Activated T-helper 1 cell treated with anti-CD3 and anti-CD28 coated beads, Interleukin-12 subunit alpha, Interleukin-12 subunit beta, Interleukin-2, Interleukin-4 antibody, amounts not matched to agents 30 ng/mL and 10 ng/mL and 1 ng/mL, durations not matched to agents 14 hours and 24 hours and 36 hours (primary cell): ENCODE results near the gene LGALS3. TPM values are rescaled to one million over a fixed set of nuclear protein-coding genes. Genes with fewer than 3 reads are reported as not detected.

Experiments
- DNase-seq: peaks from one replicate; pipeline ENCODE4 v3.0.0; 2021; ENCODE audit warnings: low spot score
- H3K27ac Mint-ChIP-seq: one replicate; pipeline ENCODE4 v1.8.0; 2021; ENCODE audit warnings: mild to moderate bottlenecking, mixed read lengths
- H3K27me3 Mint-ChIP-seq: one replicate; pipeline ENCODE4 v1.8.0; 2022; ENCODE audit warnings: mild to moderate bottlenecking, moderate library complexity, mixed read lengths; ENCODE audit not compliant: insufficient read depth
- H3K36me3 Mint-ChIP-seq: one replicate; pipeline ENCODE4 v1.8.0; 2021; ENCODE audit warnings: low read depth, mixed read lengths
- H3K4me1 Mint-ChIP-seq: one replicate; pipeline ENCODE4 v1.8.0; 2021; ENCODE audit warnings: low read depth, mixed read lengths
- H3K4me3 Mint-ChIP-seq: one replicate; pipeline ENCODE4 v1.8.0; 2021; ENCODE audit warnings: mild to moderate bottlenecking, moderate library complexity, mixed read lengths
- H3K9me3 Mint-ChIP-seq: one replicate; pipeline ENCODE4 v1.8.0; 2021; ENCODE audit warnings: mixed read lengths
- intact Hi-C: fragments of 100-400 bp; cut with micrococcal nuclease; formaldehyde crosslinking; loops from one replicate; pipeline ENCODE4 v1.15.1; 2024
- total RNA-seq: library from RNA; stranded (reverse); gene quantifications from 2 replicates; pipeline ENCODE4 v1.2.3, GENCODE V29; 2022

The LGALS3 gene
- total RNA-seq, 1 donor from 2014 or later = 10.4 TPM

GRCh38 chr14:55127460-55127951, 1.5 kb upstream of the LGALS3 start:
- DNase-seq = no peak
- H3K4me1 Mint-ChIP-seq = peaks cover 26% of the 10 kb centered on the region
- peaks cover 5% of the 10 kb centered on the region for H3K36me3 Mint-ChIP-seq
- no peak overlapping the region for H3K27ac Mint-ChIP-seq
- intact Hi-C loops = no loop called here
- H3K27me3 Mint-ChIP-seq = peaks cover 32% of the 10 kb centered on the region
- H3K4me3 Mint-ChIP-seq = no peak overlapping the region
- no peaks in the 10 kb centered on the region for H3K9me3 Mint-ChIP-seq

GRCh38 chr14:55128386-55129085, 516 bp upstream of the LGALS3 start:
- Mint-ChIP-seq H3K27me3 (peaks cover 32% of the 10 kb centered on the region), H3K36me3 (peaks cover 5% of the 10 kb centered on the region), H3K9me3 (no peaks in the 10 kb centered on the region), H3K27ac (peak overlapping the region; percentile 37), H3K4me3 (peak overlapping the region; percentile 84), H3K4me1 (peaks cover 26% of the 10 kb centered on the region)
- intact Hi-C loops = loop anchor here (1.0 kb wide), 2 partner anchors 26 to 39 kb away; no protein-coding TSS in a partner anchor
- no peak for DNase-seq

DNA sequence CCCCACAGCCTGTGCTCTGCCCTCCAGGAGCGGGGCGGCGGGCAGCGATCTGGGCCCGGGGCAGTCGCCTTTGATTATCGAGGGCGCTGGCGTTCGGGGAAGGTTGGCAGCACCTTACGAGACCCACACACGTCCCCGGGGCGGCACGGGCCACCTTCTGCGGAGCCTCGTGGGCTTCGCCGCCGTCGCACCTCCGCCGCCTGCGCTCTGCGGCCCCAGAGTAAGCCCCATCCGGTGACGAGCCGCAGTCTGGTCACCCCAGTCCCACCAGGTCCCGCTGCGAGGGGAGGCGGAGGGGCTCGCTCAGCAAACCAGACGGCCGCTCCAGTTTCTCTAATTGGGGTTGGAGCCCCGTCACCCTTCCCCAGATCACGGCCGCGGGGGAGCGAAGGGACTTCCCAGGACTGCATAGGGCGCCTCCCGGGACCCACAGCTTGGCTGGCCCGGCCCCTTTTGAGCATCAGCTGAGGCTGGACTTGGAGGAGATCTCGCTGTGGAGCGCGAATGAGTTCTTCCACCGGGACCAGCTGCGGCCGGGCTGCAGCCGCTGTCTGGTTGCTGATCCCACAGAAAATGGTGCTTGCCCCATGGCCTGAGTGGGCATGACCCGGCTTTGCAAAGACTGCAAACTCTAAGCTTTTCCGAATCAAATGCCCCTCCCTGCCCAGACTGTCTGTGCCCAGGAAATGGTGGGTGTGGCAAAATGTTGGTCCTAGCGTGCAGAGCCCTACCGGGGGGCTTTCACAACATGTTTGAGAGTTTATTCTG, 560 bp downstream of the LGALS3 start:
- DNase-seq = peak; percentile 32
- intact Hi-C loops = loop anchor here (1.0 kb wide), 2 partner anchors 27 to 40 kb away; no protein-coding TSS in a partner anchor
- Mint-ChIP-seq H3K27me3 (peaks cover 32% of the 10 kb centered on the region), H3K27ac (peak overlapping the region; percentile 70), H3K4me1 (peaks cover 26% of the 10 kb centered on the region), H3K36me3 (peaks cover 5% of the 10 kb centered on the region), H3K9me3 (no peaks in the 10 kb centered on the region), H3K4me3 (peak overlapping the region; percentile 79)

- Mint-ChIP-seq H3K4me3 (peak overlapping the region; percentile 79), H3K36me3 (peaks cover 5% of the 10 kb centered on the region), H3K27me3 (peaks cover 32% of the 10 kb centered on the region), H3K27ac (no peak overlapping the region), H3K4me1 (peaks cover 23% of the 10 kb centered on the region), H3K9me3 (no peaks in the 10 kb centered on the region)
- intact Hi-C loops = no loop called here
- DNase-seq = no peak
Measured at GRCh38 chr14:55130196-55130550, 1.1 kb downstream of the LGALS3 start.

DNA sequence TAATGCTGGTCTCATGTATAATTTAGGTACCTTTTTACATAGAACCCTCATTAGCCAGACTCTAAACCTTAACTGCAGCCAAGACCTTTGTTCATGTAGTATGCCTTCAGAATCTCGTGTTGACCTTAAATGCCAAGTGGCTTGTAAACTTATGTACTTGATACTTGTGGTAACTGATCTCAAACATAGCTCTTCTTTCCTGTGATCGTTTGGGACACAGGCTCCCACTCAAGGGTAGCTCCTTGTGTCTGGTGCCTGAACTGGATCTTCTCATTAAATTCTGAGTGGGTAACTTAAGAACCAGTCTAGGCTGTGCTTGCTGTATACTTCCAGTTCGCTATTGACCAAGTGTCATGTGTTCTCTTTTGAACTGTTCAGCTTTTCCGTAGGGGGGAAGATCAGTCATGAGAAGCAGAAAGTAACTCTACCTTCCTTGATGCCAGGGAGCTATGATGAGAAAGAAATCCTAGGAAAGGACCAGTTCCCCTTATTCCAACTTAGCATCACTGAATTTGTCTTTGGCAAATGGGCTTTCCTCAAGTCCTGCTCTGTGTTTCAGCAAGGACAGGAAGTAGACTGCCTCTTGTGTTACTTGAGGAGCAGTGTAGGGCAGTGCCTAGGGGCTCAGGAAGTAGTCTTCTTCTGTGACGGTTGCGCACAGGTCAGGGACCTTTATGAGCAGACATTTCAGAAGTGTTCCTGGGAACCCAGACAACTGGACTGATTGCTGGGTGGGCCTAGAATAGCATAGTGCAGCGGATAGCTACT, 2.5 kb downstream of the LGALS3 start:
- peak overlapping the region; percentile 56 for H3K4me3 Mint-ChIP-seq
- peaks cover 16% of the 10 kb centered on the region for H3K4me1 Mint-ChIP-seq
- intact Hi-C loops = no loop called here
- no peak for DNase-seq
- H3K27me3 Mint-ChIP-seq = peaks cover 27% of the 10 kb centered on the region
- peaks cover 5% of the 10 kb centered on the region for H3K36me3 Mint-ChIP-seq
- no peaks in the 10 kb centered on the region for H3K9me3 Mint-ChIP-seq
- H3K27ac Mint-ChIP-seq = no peak overlapping the region

DNA sequence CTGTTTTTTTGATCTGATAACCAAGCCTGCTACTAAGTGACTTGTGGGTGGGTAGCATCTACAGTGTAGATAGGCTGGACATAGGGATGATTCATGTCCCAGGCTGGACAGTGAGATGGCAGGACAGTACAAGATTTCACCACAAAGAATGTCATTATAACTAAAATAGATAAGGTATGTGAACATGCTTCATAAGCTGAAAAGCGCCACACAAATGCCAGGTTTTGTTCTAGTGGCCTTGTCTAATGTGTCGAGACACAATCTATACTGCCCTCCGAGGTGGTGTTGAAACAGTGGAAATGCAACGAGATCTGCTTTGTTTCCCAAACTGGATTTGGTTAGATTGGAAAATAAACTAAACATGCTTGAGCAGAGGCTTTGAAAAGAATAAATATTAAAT, 4.4 kb downstream of the LGALS3 start:
- H3K9me3 Mint-ChIP-seq = no peaks in the 10 kb centered on the region
- H3K36me3 Mint-ChIP-seq = peaks cover 8% of the 10 kb centered on the region
- DNase-seq = no peak
- H3K4me3 Mint-ChIP-seq = no peak overlapping the region
- peaks cover 14% of the 10 kb centered on the region for H3K27me3 Mint-ChIP-seq
- peaks cover 16% of the 10 kb centered on the region for H3K4me1 Mint-ChIP-seq
- intact Hi-C loops = no loop called here
- no peak overlapping the region for H3K27ac Mint-ChIP-seq

GRCh38 chr14:55136241-55136640, 7.2 kb downstream of the LGALS3 start:
- Mint-ChIP-seq H3K4me1 (peaks cover 8% of the 10 kb centered on the region), H3K27ac (no peak overlapping the region), H3K36me3 (peaks cover 27% of the 10 kb centered on the region), H3K9me3 (no peaks in the 10 kb centered on the region), H3K27me3 (peaks cover 7% of the 10 kb centered on the region), H3K4me3 (no peak overlapping the region)
- intact Hi-C loops = no loop called here
- DNase-seq = no peak

DNA sequence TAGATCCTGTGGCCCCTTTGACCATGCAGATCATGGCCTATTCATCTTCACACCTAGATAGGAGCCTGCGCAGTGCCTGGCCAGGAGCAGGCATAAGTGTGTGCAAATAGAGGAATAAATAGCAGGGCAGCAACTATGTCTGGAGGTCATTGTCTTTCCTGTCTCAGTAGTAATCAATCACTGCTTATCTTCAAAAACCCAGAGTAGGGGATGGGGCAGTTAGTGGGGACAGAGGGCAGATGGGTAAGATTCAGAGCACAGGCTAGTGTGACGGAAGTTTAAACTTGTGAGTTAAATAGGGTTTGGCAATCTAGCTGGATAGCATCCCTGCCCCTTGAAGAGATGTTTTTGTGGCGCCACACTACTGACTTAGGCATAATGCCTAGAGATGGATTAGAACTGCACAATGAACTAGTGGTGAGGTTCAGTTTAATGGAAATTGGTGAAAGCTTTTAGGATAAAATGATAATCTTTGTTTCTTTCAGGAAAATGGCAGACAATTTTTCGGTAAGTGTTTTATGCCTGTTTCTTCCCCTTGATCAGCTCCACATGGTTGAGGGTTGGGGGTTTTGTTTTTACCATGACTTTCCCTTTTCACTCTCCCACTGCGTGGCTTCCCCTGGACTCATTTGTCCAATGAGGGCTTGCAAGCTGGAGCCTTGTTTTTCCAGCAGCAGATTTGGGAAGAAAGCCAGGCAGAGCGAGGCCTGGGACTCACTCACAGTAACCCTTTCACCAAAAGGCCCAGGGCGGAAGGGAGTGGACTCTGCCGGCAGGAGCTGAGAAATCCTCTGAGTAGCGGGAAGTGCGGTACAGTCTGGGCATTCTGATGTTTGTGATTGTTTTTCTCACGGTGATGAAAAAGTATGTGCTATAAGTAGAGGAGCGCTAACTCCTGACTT, 8.1 kb downstream of the LGALS3 start:
- H3K4me3 Mint-ChIP-seq = no peak overlapping the region

DNA sequence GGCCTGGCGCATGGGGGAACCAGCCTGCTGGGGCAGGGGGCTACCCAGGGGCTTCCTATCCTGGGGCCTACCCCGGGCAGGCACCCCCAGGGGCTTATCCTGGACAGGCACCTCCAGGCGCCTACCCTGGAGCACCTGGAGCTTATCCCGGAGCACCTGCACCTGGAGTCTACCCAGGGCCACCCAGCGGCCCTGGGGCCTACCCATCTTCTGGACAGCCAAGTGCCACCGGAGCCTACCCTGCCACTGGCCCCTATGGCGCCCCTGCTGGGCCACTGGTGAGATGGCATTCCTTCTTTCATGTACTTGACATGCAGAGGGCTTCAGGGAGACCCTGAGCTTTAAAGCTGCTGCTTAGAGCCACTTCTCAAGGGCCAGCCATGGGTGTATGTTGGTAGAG, 9.0 kb downstream of the LGALS3 start:
- H3K4me1 Mint-ChIP-seq = peaks cover 7% of the 10 kb centered on the region
- no peaks in the 10 kb centered on the region for H3K9me3 Mint-ChIP-seq
- no peaks in the 10 kb centered on the region for H3K27me3 Mint-ChIP-seq
- no peak overlapping the region for H3K27ac Mint-ChIP-seq
- peaks cover 32% of the 10 kb centered on the region for H3K36me3 Mint-ChIP-seq
- no peak for DNase-seq
- H3K4me3 Mint-ChIP-seq = no peak overlapping the region
- intact Hi-C loops = no loop called here

More for the DNA sequence above, 8.1 kb downstream of the LGALS3 start:
- no peak for DNase-seq
- Mint-ChIP-seq H3K4me1 (peaks cover 7% of the 10 kb centered on the region), H3K9me3 (no peaks in the 10 kb centered on the region), H3K36me3 (peaks cover 30% of the 10 kb centered on the region), H3K27me3 (no peaks in the 10 kb centered on the region), H3K27ac (no peak overlapping the region)
- intact Hi-C loops = no loop called here

- H3K27me3 Mint-ChIP-seq = no peaks in the 10 kb centered on the region
- peaks cover 11% of the 10 kb centered on the region for H3K4me1 Mint-ChIP-seq
- H3K36me3 Mint-ChIP-seq = peaks cover 39% of the 10 kb centered on the region
- no peak overlapping the region for H3K27ac Mint-ChIP-seq
- H3K4me3 Mint-ChIP-seq = no peak overlapping the region
- no peak for DNase-seq
- no peaks in the 10 kb centered on the region for H3K9me3 Mint-ChIP-seq
- intact Hi-C loops = no loop called here
Measured at GRCh38 chr14:55139141-55139540, 10.1 kb downstream of the LGALS3 start.

- H3K27me3 Mint-ChIP-seq = no peaks in the 10 kb centered on the region
- H3K27ac Mint-ChIP-seq = no peak overlapping the region
- peaks cover 39% of the 10 kb centered on the region for H3K36me3 Mint-ChIP-seq
- intact Hi-C loops = no loop called here
- H3K9me3 Mint-ChIP-seq = no peaks in the 10 kb centered on the region
- H3K4me3 Mint-ChIP-seq = no peak overlapping the region
- no peak for DNase-seq
- peaks cover 12% of the 10 kb centered on the region for H3K4me1 Mint-ChIP-seq
Measured at GRCh38 chr14:55139696-55140509, 10.9 kb downstream of the LGALS3 start.
